Calu3 (cell line): ENCODE results near the gene SNX19. TPM values are rescaled to one million over a fixed set of nuclear protein-coding genes. Genes with fewer than 3 reads are reported as not detected.
"Not testable (repeated sequence)": the region's sequence is repeated elsewhere in the genome, so short reads cannot be mapped to it uniquely, and the experiment has no call there.

Experiments used
- BruUV-seq: library from RNA; stranded (reverse); fragments of 400-500 nt; replicated peaks from 2 replicates; lab custom pipeline; 2021; lab: Mats Ljungman, UMichigan
- CTCF ChIA-PET: fragments of 300-600 bp; sonication (Branson Sonifier 250); formaldehyde crosslinking; loops from one replicate; lab custom pipeline; 2022; ENCODE audit warnings: antibody characterized with exemption; lab: Charles Lee
- DNase-seq: peaks from one replicate; pipeline ENCODE4 v3.0.0; 2022
- H3K27ac Mint-ChIP-seq: one replicate; pipeline ENCODE4 v1.8.0; 2022; ENCODE audit warnings: mixed read lengths; ENCODE audit not compliant: unreplicated experiment
- H3K27me3 Mint-ChIP-seq: one replicate; pipeline ENCODE4 v1.8.0; 2022; ENCODE audit warnings: mixed read lengths; ENCODE audit not compliant: unreplicated experiment
- H3K36me3 Mint-ChIP-seq: one replicate; pipeline ENCODE4 v1.8.0; 2022; ENCODE audit warnings: mild to moderate bottlenecking, moderate library complexity, mixed read lengths; ENCODE audit not compliant: insufficient read depth, unreplicated experiment
- H3K4me1 Mint-ChIP-seq: one replicate; pipeline ENCODE4 v1.8.0; 2022; ENCODE audit warnings: mild to moderate bottlenecking, low read depth, mixed read lengths; ENCODE audit not compliant: unreplicated experiment
- H3K4me3 Mint-ChIP-seq: one replicate; pipeline ENCODE4 v1.8.0; 2022; ENCODE audit warnings: mild to moderate bottlenecking, low read depth, moderate library complexity, mixed read lengths; ENCODE audit not compliant: unreplicated experiment
- H3K9me3 Mint-ChIP-seq: one replicate; pipeline ENCODE4 v1.8.0; 2022; ENCODE audit warnings: low read depth, mixed read lengths; ENCODE audit not compliant: unreplicated experiment
- CTCF ChIP-seq: fragments of 200-600 bp; IDR thresholded peaks from one replicate; pipeline ENCODE4 v1.8.0; 2022; ENCODE audit warnings: antibody characterized with exemption; ENCODE audit not compliant: unreplicated experiment
- intact Hi-C: fragments of 100-400 bp; cut with micrococcal nuclease; formaldehyde crosslinking; loops from one replicate; pipeline ENCODE4 v1.10.0; 2022; ENCODE audit not compliant: unreplicated experiment
- total RNA-seq: library from RNA; stranded (reverse); gene quantifications from 2 replicates; pipeline ENCODE4 v1.2.3, GENCODE V29; 2022

Gene SNX19
- total RNA-seq, 1 experiment from 2014 or later = 39.8 TPM

DNA sequence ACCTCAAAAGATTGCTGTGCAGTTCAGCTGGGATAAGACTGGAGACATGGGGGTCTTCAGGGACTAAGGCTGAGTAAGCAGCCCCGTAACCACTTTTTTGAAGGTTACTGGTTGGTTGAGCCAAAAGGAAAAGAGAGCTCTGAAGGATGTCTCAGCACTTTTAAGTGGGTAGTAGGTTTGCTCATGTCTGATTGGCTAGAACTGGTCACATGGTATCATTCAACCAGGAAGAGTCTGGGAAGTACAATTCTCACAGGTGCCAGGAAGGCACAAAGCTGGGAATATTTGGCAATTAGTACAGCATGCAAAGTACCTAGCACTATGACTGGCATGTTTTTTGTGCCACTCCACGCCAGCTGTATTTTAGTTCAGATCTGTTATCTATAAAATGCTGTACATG, 58.1 kb downstream of the SNX19 start:
- no peak overlapping the region for H3K4me3 Mint-ChIP-seq
- intact Hi-C loops = no loop called here
- no peak for DNase-seq
- BruUV-seq = no TSS peak
- peaks cover 5% of the 10 kb centered on the region for H3K36me3 Mint-ChIP-seq
- no peak for TF ChIP-seq CTCF
- CTCF ChIA-PET = no interaction called here
- H3K27me3 Mint-ChIP-seq = no peaks in the 10 kb centered on the region
- H3K27ac Mint-ChIP-seq = no peak overlapping the region
- no peaks in the 10 kb centered on the region for H3K4me1 Mint-ChIP-seq
- H3K9me3 Mint-ChIP-seq = no peaks in the 10 kb centered on the region

- CTCF ChIA-PET, H3K36me3 Mint-ChIP-seq, H3K4me3 Mint-ChIP-seq, H3K27me3 Mint-ChIP-seq, DNase-seq, intact Hi-C loops, H3K9me3 Mint-ChIP-seq, BruUV-seq, H3K27ac Mint-ChIP-seq, H3K4me1 Mint-ChIP-seq: not testable (repeated sequence)
Measured at GRCh38 chr11:130855707-130856106, 60.6 kb downstream of the SNX19 start.

DNA sequence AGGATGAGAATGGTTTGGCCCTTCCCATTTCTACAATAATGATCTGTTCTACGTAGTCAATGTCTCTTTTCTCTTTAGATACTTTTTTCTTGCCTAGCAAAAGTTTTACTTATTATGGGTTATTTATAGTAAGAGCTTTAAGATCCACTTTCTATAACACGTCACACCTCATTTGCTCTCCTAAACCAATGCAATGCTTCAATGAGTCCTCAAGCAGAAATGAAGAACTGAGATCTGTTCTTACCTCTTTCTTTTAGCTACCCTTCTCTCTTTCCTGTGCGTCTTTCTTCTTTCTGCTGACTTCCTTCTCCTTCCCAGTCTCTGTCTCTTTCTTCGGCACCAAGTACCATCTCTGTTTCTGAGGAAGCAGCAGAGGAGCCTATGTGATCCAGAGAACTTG, 61.8 kb downstream of the SNX19 start:
- BruUV-seq = no TSS peak
- CTCF ChIA-PET = interaction anchor here (0.8 kb wide), 1 partner anchor 423 kb away, joined by 3 read pairs; no protein-coding TSS in a partner anchor
- no peak for TF ChIP-seq CTCF
- intact Hi-C loops = no loop called here
- Mint-ChIP-seq H3K36me3 (no peaks in the 10 kb centered on the region), H3K4me3 (no peak overlapping the region), H3K4me1 (peaks cover 7% of the 10 kb centered on the region), H3K9me3 (peaks cover 3% of the 10 kb centered on the region), H3K27me3 (no peaks in the 10 kb centered on the region), H3K27ac (no peak overlapping the region)
- no peak for DNase-seq

GRCh38 chr11:130852589-130852988, 63.7 kb downstream of the SNX19 start:
- H3K4me1 Mint-ChIP-seq = peaks cover 13% of the 10 kb centered on the region
- H3K9me3 Mint-ChIP-seq = peaks cover 3% of the 10 kb centered on the region
- TF ChIP-seq CTCF = no peak
- no peaks in the 10 kb centered on the region for H3K27me3 Mint-ChIP-seq
- intact Hi-C loops = no loop called here
- CTCF ChIA-PET = interaction anchor here (1.4 kb wide), 1 partner anchor 421 kb away, joined by 4 read pairs; no protein-coding TSS in a partner anchor
- no peak overlapping the region for H3K27ac Mint-ChIP-seq
- DNase-seq = no peak
- no peaks in the 10 kb centered on the region for H3K36me3 Mint-ChIP-seq
- no TSS peak for BruUV-seq
- H3K4me3 Mint-ChIP-seq = no peak overlapping the region

- no peaks in the 10 kb centered on the region for H3K27me3 Mint-ChIP-seq
- no peak for DNase-seq
- no peaks in the 10 kb centered on the region for H3K36me3 Mint-ChIP-seq
- H3K27ac Mint-ChIP-seq = no peak overlapping the region
- intact Hi-C loops = no loop called here
- CTCF ChIA-PET = no interaction called here
- no peak for TF ChIP-seq CTCF
- peaks cover 3% of the 10 kb centered on the region for H3K9me3 Mint-ChIP-seq
- peaks cover 16% of the 10 kb centered on the region for H3K4me1 Mint-ChIP-seq
- H3K4me3 Mint-ChIP-seq = no peak overlapping the region
- BruUV-seq = no TSS peak
Measured at GRCh38 chr11:130850185-130850944, 65.9 kb downstream of the SNX19 start.
